ENCODE results near the gene TSHZ2. TPM values are rescaled to one million over a fixed set of nuclear protein-coding genes. Genes with fewer than 3 reads are reported as not detected.

TSHZ2 gene
- total RNA-seq, 1 experiment from 2014 or later: 0.07 TPM

DNA sequence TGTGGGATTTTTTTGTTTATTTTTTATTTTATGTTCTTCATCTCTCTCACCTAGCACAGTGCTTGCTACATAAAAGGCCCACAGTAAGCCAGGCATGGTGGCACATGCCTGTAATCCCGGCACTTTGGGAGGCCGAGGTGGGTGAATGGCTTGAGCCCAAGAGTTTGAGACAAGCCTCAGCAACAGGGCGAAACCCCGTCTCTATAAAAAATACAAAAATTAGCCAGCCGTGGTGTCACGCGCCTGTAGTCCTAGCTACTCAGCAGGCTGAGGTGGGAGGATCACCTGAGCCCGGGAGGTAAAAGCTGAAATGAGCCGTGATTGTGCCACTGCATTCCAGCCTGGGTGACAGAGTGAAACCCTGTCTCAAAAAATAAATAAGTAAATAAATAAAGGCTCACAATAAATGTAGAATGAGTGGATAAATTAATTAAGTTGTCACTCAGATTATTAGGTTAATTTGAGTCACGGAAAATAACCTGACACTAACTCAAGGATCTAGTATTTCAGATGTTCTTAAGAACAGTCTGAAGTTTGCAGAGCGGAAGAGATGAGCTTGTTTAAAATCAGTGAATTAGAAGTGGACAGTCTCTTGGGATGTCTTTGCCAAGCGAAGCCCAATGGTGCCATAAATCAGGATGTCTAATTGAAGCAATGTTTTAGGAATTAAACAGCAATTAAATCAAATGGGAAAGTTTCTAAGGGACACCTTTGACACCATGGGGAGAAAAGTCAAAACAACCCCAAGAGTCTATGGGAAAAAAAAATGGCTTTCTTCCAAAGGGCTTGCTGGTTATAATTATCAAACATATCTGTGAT is 407.1 kb downstream of the TSHZ2 start:
- no peak overlapping the region for H3K9ac ChIP-seq (ENCODE audit: extremely low read depth, insufficient read length, low read length)
- no peak overlapping the region for H3K27ac Mint-ChIP-seq
- no peak overlapping the region for H3K14ac ChIP-seq (ENCODE audit: insufficient read depth, low read length)
- TF ChIP-seq, protein P1, sequence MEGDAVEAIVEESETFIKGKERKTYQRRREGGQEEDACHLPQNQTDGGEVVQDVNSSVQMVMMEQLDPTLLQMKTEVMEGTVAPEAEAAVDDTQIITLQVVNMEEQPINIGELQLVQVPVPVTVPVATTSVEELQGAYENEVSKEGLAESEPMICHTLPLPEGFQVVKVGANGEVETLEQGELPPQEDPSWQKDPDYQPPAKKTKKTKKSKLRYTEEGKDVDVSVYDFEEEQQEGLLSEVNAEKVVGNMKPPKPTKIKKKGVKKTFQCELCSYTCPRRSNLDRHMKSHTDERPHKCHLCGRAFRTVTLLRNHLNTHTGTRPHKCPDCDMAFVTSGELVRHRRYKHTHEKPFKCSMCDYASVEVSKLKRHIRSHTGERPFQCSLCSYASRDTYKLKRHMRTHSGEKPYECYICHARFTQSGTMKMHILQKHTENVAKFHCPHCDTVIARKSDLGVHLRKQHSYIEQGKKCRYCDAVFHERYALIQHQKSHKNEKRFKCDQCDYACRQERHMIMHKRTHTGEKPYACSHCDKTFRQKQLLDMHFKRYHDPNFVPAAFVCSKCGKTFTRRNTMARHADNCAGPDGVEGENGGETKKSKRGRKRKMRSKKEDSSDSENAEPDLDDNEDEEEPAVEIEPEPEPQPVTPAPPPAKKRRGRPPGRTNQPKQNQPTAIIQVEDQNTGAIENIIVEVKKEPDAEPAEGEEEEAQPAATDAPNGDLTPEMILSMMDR (conservative IDR thresholded peaks at IDR 0.05): no peak
- H3T11ph ChIP-seq (ENCODE audit: low read length): no peak overlapping the region
- no peak for DNase-seq
- H3K56ac ChIP-seq (ENCODE audit: insufficient read length, low read depth, low read length): no peak overlapping the region
- no peaks in the 10 kb centered on the region for H3K27me3 Mint-ChIP-seq (ENCODE audit: low read depth)
- no peak overlapping the region for H2BK20ac ChIP-seq (ENCODE audit: low read depth, low read length, poor library complexity, severe bottlenecking)
- no peaks in the 10 kb centered on the region for H3K79me2 ChIP-seq (ENCODE audit: insufficient read depth, low read length)
- H3K36me3 Mint-ChIP-seq (ENCODE audit: insufficient read depth in 1 of 3, low read depth in 3 of 3): no peaks in the 10 kb centered on the region
- H2BK12ac ChIP-seq (ENCODE audit: insufficient read length, low read depth, low read length): no peak overlapping the region
- no peak overlapping the region for H2BK5ac ChIP-seq (ENCODE audit: insufficient read length, low read length)
- no peak overlapping the region for H2BK120ac ChIP-seq (ENCODE audit: low read depth, low read length, poor library complexity, severe bottlenecking)
- H3K27ac ChIP-seq (ENCODE audit: insufficient read length, low read depth, low read length): no peak overlapping the region
- no peaks in the 10 kb centered on the region for H3K23me2 ChIP-seq (ENCODE audit: insufficient read length, low read depth, low read length, poor library complexity, severe bottlenecking)
- H3K4me1 ChIP-seq (ENCODE audit: insufficient read depth, low read length): no peaks in the 10 kb centered on the region
- H4K5ac ChIP-seq (ENCODE audit: insufficient read length, low read depth, low read length): no peak overlapping the region
- no peaks in the 10 kb centered on the region for H3K9me3 Mint-ChIP-seq
- no peak overlapping the region for H3K4me3 Mint-ChIP-seq
- H3K27me3 ChIP-seq (ENCODE audit: insufficient read depth, low read length): no peaks in the 10 kb centered on the region
- no peaks in the 10 kb centered on the region for H3K79me1 ChIP-seq (ENCODE audit: insufficient read depth, low read depth, low read length, poor library complexity, severe bottlenecking)
- no peaks in the 10 kb centered on the region for H4K20me1 ChIP-seq (ENCODE audit: control insufficient read depth, insufficient read depth, insufficient read length)
- no peaks in the 10 kb centered on the region for H3K9me3 ChIP-seq (ENCODE audit: control insufficient read depth, low read depth, low read length)
- H4K8ac ChIP-seq (replicated peaks; ENCODE audit: insufficient read length, low read depth, low read length): no peak overlapping the region
- H3K18ac ChIP-seq (ENCODE audit: insufficient read length, low read depth, low read length): no peak overlapping the region
- H3K23ac ChIP-seq (ENCODE audit: insufficient read length, low read depth, low read length): no peak overlapping the region
- H4K91ac ChIP-seq (ENCODE audit: insufficient read length, low read depth, low read length): no peak overlapping the region
- no peak overlapping the region for H2BK15ac ChIP-seq (ENCODE audit: low read depth, low read length)
- H2AK5ac ChIP-seq (ENCODE audit: insufficient read length, low read length): no peak overlapping the region
- H3K4ac ChIP-seq (ENCODE audit: low read depth, low read length): no peak overlapping the region
- peaks cover 5 to 6% of the 10 kb centered on the region in 2 experiments; a peak in 2 of 4 replicates for H3K4me1 Mint-ChIP-seq
- WGBS (ENCODE audit: extremely low coverage, insufficient read length, low lambda C conversion rate): no CpG with 5 or more reads among the region's 12 CpGs
- H2AFZ ChIP-seq (ENCODE audit: low read length): no peak overlapping the region
- no peak overlapping the region for H3K4me2 ChIP-seq (ENCODE audit: insufficient read depth, insufficient read length, low read length)

All from H9 (cell line).